Frontal cortex (tissue), 4 donors: Measurements from ENCODE around the gene NRF1. TPM values are rescaled to one million over a fixed set of nuclear protein-coding genes. Genes with fewer than 3 reads are reported as not detected.
A peak's percentile ranks its signal among the peaks of the same experiment; 100 is the strongest.

Source experiments
- DNase-seq, 2 donors: peaks; one replicate each; pipeline ENCODE4 v3.0.0; 2012; ENCODE audit warnings: low spot score in 2 of 2
- FAIRE-seq: peaks from 2 replicates; lab custom pipeline; 2012; peaks lifted over from hg19 to GRCh38; lab: Jason Lieb, UNC
- total RNA-seq: library from RNA; depleted of rRNA; stranded (reverse); fragments of >200 nt; gene quantifications from one replicate; pipeline ENCODE4 v1.2.3, GENCODE V29; 2014
- donor health status: control.
- donor health status: control.
- donor health status: control.

The NRF1 gene
- total RNA-seq, 1 donor from 2014 or later: 19.2 TPM

GRCh38 chr7:129762387-129762969 lies 151.0 kb downstream of the NRF1 start:
- DNase-seq (no peak), FAIRE-seq (no peak)

GRCh38 chr7:129764247-129765084 lies 152.9 kb downstream of the NRF1 start:
- DNase-seq (no peak), FAIRE-seq (no peak)

GRCh38 chr7:129765352-129765751 lies 153.8 kb downstream of the NRF1 start:
- FAIRE-seq (no peak), DNase-seq (no peak)

- DNase-seq: peak in 1 of 2 donors; percentile 19
- FAIRE-seq: no peak
These were observed 155.8 kb downstream of the NRF1 start for GRCh38 chr7:129767120-129768015.

- DNase-seq (no peak), FAIRE-seq (no peak)
These were observed 157.3 kb downstream of the NRF1 start for GRCh38 chr7:129768614-129769399.

- DNase-seq (no peak), FAIRE-seq (no peak)
These were observed 157.9 kb downstream of the NRF1 start for GRCh38 chr7:129769400-129769774.

- FAIRE-seq: no peak
- DNase-seq: no peak
These were observed 158.6 kb downstream of the NRF1 start for GRCh38 chr7:129769866-129770808.

- FAIRE-seq: no peak
- DNase-seq: no peak
These were observed 159.8 kb downstream of the NRF1 start for GRCh38 chr7:129771201-129771927.

GRCh38 chr7:129771928-129772479 lies 160.5 kb downstream of the NRF1 start:
- FAIRE-seq (no peak), DNase-seq (no peak)

- no peak for DNase-seq
- FAIRE-seq: no peak
These were observed 161.2 kb downstream of the NRF1 start for GRCh38 chr7:129772646-129773280.

GRCh38 chr7:129773328-129773731 lies 161.8 kb downstream of the NRF1 start:
- FAIRE-seq (no peak), DNase-seq (no peak)

GRCh38 chr7:129773871-129774270 lies 162.4 kb downstream of the NRF1 start:
- no peak for FAIRE-seq
- DNase-seq: no peak

GRCh38 chr7:129774359-129774758 lies 162.8 kb downstream of the NRF1 start:
- FAIRE-seq: no peak
- no peak for DNase-seq

- FAIRE-seq (no peak), DNase-seq (no peak)
These were observed 163.6 kb downstream of the NRF1 start for GRCh38 chr7:129774871-129775694.

- no peak for FAIRE-seq
- DNase-seq: no peak
These were observed 164.3 kb downstream of the NRF1 start for GRCh38 chr7:129775695-129776361.

GRCh38 chr7:129776362-129776722 lies 164.8 kb downstream of the NRF1 start:
- DNase-seq (no peak), FAIRE-seq (no peak)
